Sigmoid colon (tissue), 7 donors: ENCODE data around the gene GIMAP8. TPM values are rescaled to one million over a fixed set of nuclear protein-coding genes. Genes with fewer than 3 reads are reported as not detected.

Source experiments
- DNase-seq: peaks from one replicate; pipeline ENCODE4 v3.0.0-alpha.2; 2019
- H3K27ac ChIP-seq, 4 donors: fragments of 200-600 bp; sonication (generic); one replicate each; pipeline ENCODE4 v1.5.1; 2016 to 2019; ENCODE audit warnings: mild to moderate bottlenecking in 1 of 4
- H3K27me3 ChIP-seq, 3 donors: fragments of 200-600 bp; sonication (generic); one replicate each; pipeline ENCODE4 v1.5.1; 2019; ENCODE audit warnings: mild to moderate bottlenecking in 1 of 3
- H3K36me3 ChIP-seq, 4 donors: fragments of 200-600 bp; sonication (generic); one replicate each; pipeline ENCODE4 v1.5.1; 2016 to 2019
- H3K4me1 ChIP-seq, 4 donors: fragments of 200-600 bp; sonication (generic); one replicate each; pipeline ENCODE4 v1.5.1; 2017 to 2019
- H3K4me3 ChIP-seq, 4 donors: fragments of 200-600 bp; sonication (generic); one replicate each; pipeline ENCODE4 v1.5.1; 2017 to 2019; ENCODE audit warnings: mild to moderate bottlenecking in 2 of 4, moderate library complexity in 1 of 4
- H3K9me3 ChIP-seq, 4 donors: fragments of 200-600 bp in 3 of 4; sonication (generic) in 3 of 4; one replicate each; pipeline versions ENCODE4 v1.5.1 to v1.6.1; 2013 to 2019
- EP300 ChIP-seq, 4 donors: sonication (generic); formaldehyde crosslinking; IDR thresholded peaks; one replicate each; pipeline ENCODE4 v1.6.1; 2017; ENCODE audit warnings: antibody characterized with exemption in 4 of 4
- POLR2A ChIP-seq, 2 donors: fragments of 450-650 bp; IDR thresholded peaks; one replicate each; pipeline ENCODE4 v1.6.1; 2016; ENCODE audit warnings: antibody characterized with exemption in 2 of 2, mild to moderate bottlenecking in 2 of 2, moderate library complexity in 2 of 2
- POLR2AphosphoS5 ChIP-seq, 4 donors: sonication (generic); formaldehyde crosslinking; IDR thresholded peaks; one replicate each; pipeline ENCODE4 v1.6.1; 2017; ENCODE audit warnings: antibody characterized with exemption in 4 of 4
- whole genome bisulfite sequencing, 2 donors: extraction: QIAGEN DNeasy Blood & Tissue Kit; methylation state at CpG; one replicate each; pipeline ENCODE4 v1.1.7; 2013; 5-methylcytosine and 5-hydroxymethylcytosine counted together
- intact Hi-C: fragments of 100-400 bp; cut with DNase I; formaldehyde crosslinking; loops from one replicate; pipeline ENCODE4 v1.15.1; 2023
- polyA plus RNA-seq, 3 donors: library from polyadenylated mRNA; stranded (reverse); fragments of 200-250 nt; gene quantifications; one replicate each; pipeline ENCODE4 v1.2.3, GENCODE V29; 2013
- total RNA-seq, 4 donors: library from RNA; depleted of rRNA; stranded (reverse); fragments of >200 nt; gene quantifications; one replicate each; pipeline ENCODE4 v1.1.0, GENCODE V29; 2016
- TF ChIP-seq, protein P1 (sequence below), 4 experiments: fragments of 450-650 bp in 3 of 4; fragments of 200-600 bp in 1 of 4; IDR thresholded peaks; one replicate each; pipeline ENCODE4 v1.5.1; 2016 to 2019; ENCODE audit warnings: antibody characterized with exemption in 4 of 4, mild to moderate bottlenecking in 3 of 4, moderate library complexity in 2 of 4
- donor health status: healthy with polysubstance abuse.
- donor health status: Bipolar disorder and iron deficiency.
- donor health status: healthy.

GIMAP8 gene
- total and polyA plus RNA-seq, 7 donors = 2.4 to 10.7 (median 7.1) TPM

DNA sequence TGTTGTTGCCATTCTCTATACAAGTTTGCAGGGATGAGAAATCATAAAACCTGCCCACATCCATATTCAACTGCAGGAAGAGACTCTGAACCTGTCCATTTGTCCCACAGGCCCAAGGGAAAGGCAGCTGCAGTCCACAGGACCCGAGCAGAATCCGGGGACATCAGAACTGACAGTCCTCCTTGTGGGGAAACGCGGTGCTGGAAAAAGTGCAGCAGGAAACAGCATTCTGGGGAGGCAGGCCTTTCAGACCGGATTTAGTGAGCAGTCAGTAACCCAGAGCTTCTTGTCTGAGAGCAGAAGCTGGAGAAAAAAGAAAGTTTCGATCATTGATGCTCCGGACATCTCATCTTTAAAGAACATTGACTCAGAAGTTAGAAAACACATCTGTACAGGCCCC is 23.5 kb downstream of the GIMAP8 start:
- Histone ChIP-seq H3K4me1 (no peaks in the 10 kb centered on the region), H3K9me3 (no peaks in the 10 kb centered on the region), H3K27me3 (no peaks in the 10 kb centered on the region), H3K36me3 (peaks cover 0 to 6% (median 0%) of the 10 kb centered on the region in 4 donors), H3K27ac (no peak overlapping the region), H3K4me3 (no peak overlapping the region)
- TF ChIP-seq EP300 (IDR thresholded peaks at IDR 0.05) (no peak), POLR2AphosphoS5 (IDR thresholded peaks at IDR 0.05) (no peak), POLR2A (IDR thresholded peaks at IDR 0.05) (no peak)
- TF ChIP-seq, protein P1, sequence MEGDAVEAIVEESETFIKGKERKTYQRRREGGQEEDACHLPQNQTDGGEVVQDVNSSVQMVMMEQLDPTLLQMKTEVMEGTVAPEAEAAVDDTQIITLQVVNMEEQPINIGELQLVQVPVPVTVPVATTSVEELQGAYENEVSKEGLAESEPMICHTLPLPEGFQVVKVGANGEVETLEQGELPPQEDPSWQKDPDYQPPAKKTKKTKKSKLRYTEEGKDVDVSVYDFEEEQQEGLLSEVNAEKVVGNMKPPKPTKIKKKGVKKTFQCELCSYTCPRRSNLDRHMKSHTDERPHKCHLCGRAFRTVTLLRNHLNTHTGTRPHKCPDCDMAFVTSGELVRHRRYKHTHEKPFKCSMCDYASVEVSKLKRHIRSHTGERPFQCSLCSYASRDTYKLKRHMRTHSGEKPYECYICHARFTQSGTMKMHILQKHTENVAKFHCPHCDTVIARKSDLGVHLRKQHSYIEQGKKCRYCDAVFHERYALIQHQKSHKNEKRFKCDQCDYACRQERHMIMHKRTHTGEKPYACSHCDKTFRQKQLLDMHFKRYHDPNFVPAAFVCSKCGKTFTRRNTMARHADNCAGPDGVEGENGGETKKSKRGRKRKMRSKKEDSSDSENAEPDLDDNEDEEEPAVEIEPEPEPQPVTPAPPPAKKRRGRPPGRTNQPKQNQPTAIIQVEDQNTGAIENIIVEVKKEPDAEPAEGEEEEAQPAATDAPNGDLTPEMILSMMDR (IDR thresholded peaks at IDR 0.05) = no peak
- 88 to 92% methylated on average over 7 of the region's 7 CpGs for WGBS, 2 donors
- intact Hi-C loops = no loop called here
- DNase-seq = no peak

DNA sequence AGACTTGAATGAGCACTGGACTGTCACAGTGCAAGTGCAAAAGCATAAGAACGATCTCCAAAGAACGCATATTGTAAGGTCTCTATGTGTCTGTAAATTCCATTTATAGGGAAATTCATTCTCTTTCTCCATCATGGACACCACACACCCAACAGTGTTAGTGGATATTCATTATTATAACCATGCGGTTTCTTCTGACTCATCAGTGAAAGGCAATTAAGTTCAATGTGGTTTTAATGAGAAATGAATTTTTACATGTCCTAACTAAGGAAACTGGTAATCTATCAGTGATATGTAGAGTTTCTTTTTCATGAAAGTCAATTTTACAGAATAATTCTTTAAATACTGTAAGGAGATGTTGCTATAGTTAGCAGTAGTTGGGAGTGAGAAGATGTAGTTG is 25.9 kb downstream of the GIMAP8 start:
- no peak overlapping the region for H3K27ac ChIP-seq
- TF ChIP-seq, protein P1 (IDR thresholded peaks at IDR 0.05) = no peak
- TF ChIP-seq POLR2AphosphoS5 (IDR thresholded peaks at IDR 0.05) = no peak
- TF ChIP-seq POLR2A (IDR thresholded peaks at IDR 0.05) = no peak
- TF ChIP-seq EP300 (IDR thresholded peaks at IDR 0.05) = no peak
- H3K9me3 ChIP-seq = no peaks in the 10 kb centered on the region
- H3K4me3 ChIP-seq = no peak overlapping the region
- H3K36me3 ChIP-seq = peaks cover 0 to 6% (median 0%) of the 10 kb centered on the region in 4 donors
- H3K4me1 ChIP-seq = no peaks in the 10 kb centered on the region
- no peak for DNase-seq
- WGBS, 2 donors = 89 to 93% methylated on average over 3 of the region's 3 CpGs
- intact Hi-C loops = no loop called here
- H3K27me3 ChIP-seq = no peaks in the 10 kb centered on the region

DNA sequence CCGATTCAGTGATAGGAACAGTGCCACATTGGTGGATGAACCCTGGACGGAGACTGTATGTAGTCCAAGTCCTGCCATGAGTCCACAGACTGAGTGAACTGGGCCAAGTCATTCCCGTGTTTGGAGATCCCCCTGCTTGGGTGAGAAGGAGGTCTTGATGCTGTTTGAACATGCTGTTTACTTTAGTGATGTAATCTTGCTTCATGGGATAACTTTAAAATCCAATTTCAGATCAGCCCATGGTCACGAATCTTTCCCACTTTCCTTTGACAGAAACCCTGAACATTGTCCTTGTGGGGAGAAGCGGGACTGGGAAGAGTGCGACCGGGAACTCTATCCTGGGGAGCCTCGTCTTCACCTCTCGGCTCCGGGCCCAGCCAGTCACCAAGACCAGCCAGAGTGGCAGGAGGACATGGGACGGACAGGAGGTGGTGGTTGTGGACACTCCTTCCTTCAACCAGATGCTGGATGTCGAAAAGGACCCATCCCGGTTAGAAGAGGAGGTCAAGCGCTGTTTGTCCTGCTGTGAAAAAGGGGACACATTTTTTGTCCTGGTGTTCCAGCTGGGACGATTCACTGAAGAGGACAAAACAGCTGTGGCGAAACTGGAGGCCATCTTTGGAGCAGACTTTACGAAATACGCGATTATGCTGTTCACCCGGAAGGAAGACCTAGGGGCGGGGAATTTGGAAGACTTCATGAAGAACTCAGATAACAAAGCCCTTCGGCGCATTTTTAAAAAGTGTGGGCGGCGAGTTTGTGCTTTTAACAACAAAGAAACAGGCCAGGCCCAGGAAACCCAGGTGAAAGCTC is 26.6 kb downstream of the GIMAP8 start:
- intact Hi-C loops = no loop called here

DNA sequence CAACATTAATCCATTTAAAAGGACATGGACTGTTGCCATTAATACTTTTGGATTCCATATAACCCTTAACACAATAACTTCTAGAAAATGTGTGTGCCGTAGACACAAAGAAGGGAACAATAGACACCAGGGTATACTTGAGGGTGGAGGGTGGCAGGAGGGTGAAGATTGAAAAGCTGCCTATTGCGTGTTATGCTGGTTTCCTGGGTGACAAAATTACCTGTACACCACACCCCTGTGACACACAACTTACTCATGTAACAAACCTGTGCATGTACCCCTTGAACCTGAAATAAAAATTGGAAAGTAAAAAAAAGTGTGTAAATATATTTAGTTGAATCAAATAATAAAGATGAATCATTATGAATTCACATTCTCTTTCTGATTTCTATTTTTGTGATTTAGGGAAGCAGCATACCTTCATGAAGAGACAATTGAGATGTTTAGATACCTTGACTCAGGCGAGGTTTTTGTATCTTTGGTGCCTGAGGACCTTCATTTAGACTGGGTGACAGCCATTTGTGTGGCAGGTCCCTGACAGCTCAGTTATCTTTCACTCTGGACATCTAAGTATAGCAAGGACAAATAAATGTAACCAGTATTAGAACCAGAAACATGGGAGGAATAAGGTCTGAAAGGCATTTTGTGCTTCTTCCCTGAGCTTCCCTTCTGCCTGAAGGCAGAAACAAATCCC is 28.7 kb downstream of the GIMAP8 start:
- Histone ChIP-seq H3K27me3 (no peaks in the 10 kb centered on the region), H3K27ac (no peak overlapping the region), H3K36me3 (peaks cover 0 to 6% (median 0%) of the 10 kb centered on the region in 4 donors), H3K9me3 (no peaks in the 10 kb centered on the region), H3K4me1 (no peaks in the 10 kb centered on the region), H3K4me3 (no peak overlapping the region)
- no peak for DNase-seq
- WGBS, 2 donors = 57 to 68% methylated on average over 3 of the region's 3 CpGs
- no peak for TF ChIP-seq POLR2A (IDR thresholded peaks at IDR 0.05)
- TF ChIP-seq EP300 (IDR thresholded peaks at IDR 0.05) = no peak
- no peak for TF ChIP-seq POLR2AphosphoS5 (IDR thresholded peaks at IDR 0.05)
- TF ChIP-seq, protein P1 (IDR thresholded peaks at IDR 0.05) = no peak
- intact Hi-C loops = no loop called here

More for the DNA sequence above, 26.6 kb downstream of the GIMAP8 start:
- Histone ChIP-seq H3K36me3 (peaks cover 0 to 6% (median 0%) of the 10 kb centered on the region in 4 donors), H3K4me3 (no peak overlapping the region), H3K27me3 (no peaks in the 10 kb centered on the region), H3K4me1 (no peaks in the 10 kb centered on the region), H3K9me3 (no peaks in the 10 kb centered on the region), H3K27ac (no peak overlapping the region)
- TF ChIP-seq POLR2A (IDR thresholded peaks at IDR 0.05) = no peak
- TF ChIP-seq, protein P1 (IDR thresholded peaks at IDR 0.05) = no peak
- TF ChIP-seq POLR2AphosphoS5 (IDR thresholded peaks at IDR 0.05) = no peak
- TF ChIP-seq EP300 (IDR thresholded peaks at IDR 0.05) = no peak
- DNase-seq = no peak
- 87 to 91% methylated on average over 25 of the region's 25 CpGs for WGBS, 2 donors
